ENCODE measurements around the gene CSNK1G2.
A peak's percentile ranks its signal among the peaks of the same experiment; 100 is the strongest.

CSNK1G2 gene

DNA sequence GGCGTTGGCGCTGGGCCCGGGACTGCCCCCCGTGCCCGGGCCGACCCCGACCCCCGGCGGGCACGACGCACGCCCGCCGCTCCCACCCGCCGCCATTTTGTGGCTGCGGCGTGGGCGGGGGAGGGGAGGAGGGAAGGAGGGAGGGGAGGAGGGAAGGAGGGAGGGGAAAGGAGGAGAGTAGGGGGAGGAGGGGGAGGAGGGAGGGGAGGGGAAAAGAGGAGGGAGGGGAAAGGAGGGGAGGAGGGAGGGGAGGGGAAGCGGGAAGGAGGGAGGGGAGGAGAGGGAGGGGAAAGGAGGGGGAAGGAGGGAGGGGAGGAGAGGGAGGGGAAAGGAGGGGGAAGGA lies 74.6 kb downstream of the CSNK1G2 start, which contains the start of gene BTBD2:
Gene BTBD2, minus strand, starts transcription at position 107 of the 343 bp plus-strand sequence. Its CDS starts 11 bp downstream, at position 96.
- H3K27ac ChIP-seq (ENCODE audit: low read depth, low read length) = peak within 1 kb of the TSS; percentile 62

DNA sequence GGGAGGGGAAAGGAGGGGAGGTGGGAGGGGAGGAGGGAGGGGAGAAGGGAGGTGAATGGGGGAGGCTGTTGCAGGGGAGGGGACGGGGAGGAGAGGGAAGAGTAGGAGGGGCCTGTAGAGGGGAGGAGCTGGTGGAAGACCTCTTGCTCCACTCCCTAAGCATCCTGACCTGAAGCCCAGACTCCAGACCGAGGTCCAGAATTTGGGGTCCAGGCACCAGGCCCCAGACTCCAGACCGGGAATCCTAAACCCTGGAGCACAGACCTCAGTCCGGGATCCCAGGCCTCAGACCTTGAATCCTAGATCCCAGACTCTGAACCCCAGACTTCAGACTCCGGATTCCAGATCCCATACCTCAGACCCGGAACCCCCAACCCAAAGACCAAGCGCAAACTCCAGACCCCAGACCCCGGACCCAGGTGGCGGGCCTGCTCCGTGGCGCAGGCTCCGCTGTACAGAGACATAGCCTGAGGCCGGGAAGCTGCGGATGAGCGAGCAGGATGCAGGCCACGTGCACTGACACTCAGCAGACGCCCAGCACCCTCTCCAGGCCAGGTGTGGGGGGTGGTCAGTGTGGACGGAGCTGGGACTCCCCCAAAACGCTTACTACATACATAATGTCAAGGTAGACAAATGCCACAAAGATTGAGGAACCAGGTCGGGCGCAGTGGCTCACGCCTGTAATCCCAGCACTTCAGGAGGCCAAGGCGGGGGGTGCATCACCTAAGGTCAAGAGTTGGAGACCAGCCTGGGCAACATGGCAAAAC lies 75.3 kb downstream of the CSNK1G2 start:
- Histone ChIP-seq H3K9ac (ENCODE audit: low read length) (no peak overlapping the region), H3K4me1 (ENCODE audit: control insufficient read depth, insufficient read depth, low read length) (no peaks in the 10 kb centered on the region), H3K27ac (ENCODE audit: low read depth, low read length) (peak overlapping the region; percentile 62), H3K27me3 (ENCODE audit: control insufficient read depth, insufficient read depth, low read length) (no peaks in the 10 kb centered on the region), H3K4me3 (ENCODE audit: low read length) (peak overlapping the region; percentile 52), H3K36me3 (ENCODE audit: control insufficient read depth, insufficient read depth, low read length) (no peaks in the 10 kb centered on the region)

More for the DNA sequence above, 74.6 kb downstream of the CSNK1G2 start, which contains the start of gene BTBD2:
- Histone ChIP-seq H3K36me3 (ENCODE audit: control insufficient read depth, insufficient read depth, low read length) (no peaks in the 10 kb centered on the region), H3K9ac (ENCODE audit: low read length) (no peak within 1 kb of the TSS), H3K4me1 (ENCODE audit: control insufficient read depth, insufficient read depth, low read length) (no peaks in the 10 kb centered on the region), H3K4me3 (ENCODE audit: low read length) (peak within 1 kb of the TSS; percentile 78), H3K27me3 (ENCODE audit: control insufficient read depth, insufficient read depth, low read length) (no peaks in the 10 kb centered on the region)

DNA sequence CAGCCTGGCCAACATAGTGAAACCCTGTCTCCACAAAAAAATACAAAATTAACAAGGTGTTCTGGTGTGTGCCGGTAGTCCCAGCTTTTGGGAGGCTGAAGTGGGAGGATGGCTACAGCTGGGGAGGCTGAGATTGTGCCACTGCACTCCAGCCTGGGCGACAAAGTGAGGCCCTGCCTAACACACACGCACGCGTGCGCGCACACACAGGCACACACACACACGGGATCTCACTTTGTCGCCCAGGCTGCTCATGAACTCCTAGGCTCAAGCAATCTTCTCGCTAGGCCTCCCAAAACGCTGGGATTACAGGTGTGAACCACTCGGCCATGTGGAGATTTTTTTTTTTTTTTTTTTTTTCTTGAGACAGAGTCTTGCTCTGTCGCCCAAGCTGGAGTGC lies 77.8 kb downstream of the CSNK1G2 start:
- Histone ChIP-seq H3K27me3 (ENCODE audit: control insufficient read depth, insufficient read depth, low read length) (no peaks in the 10 kb centered on the region), H3K4me3 (ENCODE audit: low read length) (no peak overlapping the region), H3K27ac (ENCODE audit: low read depth, low read length) (no peak overlapping the region), H3K9ac (ENCODE audit: low read length) (no peak overlapping the region), H3K36me3 (ENCODE audit: control insufficient read depth, insufficient read depth, low read length) (no peaks in the 10 kb centered on the region), H3K4me1 (ENCODE audit: control insufficient read depth, insufficient read depth, low read length) (no peaks in the 10 kb centered on the region)

DNA sequence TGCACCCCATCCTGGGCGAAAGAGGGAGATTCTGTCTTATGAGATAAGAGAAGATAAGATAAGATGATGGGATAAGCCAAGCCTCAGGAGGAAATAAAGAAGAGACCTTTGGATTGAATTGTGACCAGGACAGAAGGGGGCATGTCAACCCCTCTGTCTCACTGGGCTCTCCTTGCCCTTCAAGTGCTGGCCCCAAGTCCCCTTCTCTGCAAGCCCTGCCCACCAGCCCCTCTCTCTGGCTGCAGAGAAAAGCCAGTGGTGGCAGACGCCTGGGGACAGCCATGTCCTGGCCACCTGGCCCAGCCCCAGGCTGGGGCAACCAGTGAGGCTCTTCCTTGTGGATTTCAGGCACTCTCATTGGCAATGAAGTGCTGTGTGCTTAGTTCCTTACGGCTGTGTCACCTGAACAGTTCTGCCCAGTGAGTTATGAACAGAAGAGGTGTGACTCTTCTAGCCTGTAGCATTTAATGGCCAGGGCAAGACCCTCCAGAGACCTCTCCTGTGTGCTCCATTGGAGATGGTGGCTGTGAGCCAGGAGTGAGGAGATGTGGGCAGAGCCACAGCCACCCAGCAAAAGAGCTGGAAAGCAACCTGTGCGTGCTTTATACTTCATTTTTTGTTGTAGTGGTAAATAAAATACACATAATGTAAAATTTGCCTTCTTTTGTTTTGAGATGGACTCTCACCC lies 80.6 kb downstream of the CSNK1G2 start:
- no peaks in the 10 kb centered on the region for H3K36me3 ChIP-seq (ENCODE audit: control insufficient read depth, insufficient read depth, low read length)

DNA sequence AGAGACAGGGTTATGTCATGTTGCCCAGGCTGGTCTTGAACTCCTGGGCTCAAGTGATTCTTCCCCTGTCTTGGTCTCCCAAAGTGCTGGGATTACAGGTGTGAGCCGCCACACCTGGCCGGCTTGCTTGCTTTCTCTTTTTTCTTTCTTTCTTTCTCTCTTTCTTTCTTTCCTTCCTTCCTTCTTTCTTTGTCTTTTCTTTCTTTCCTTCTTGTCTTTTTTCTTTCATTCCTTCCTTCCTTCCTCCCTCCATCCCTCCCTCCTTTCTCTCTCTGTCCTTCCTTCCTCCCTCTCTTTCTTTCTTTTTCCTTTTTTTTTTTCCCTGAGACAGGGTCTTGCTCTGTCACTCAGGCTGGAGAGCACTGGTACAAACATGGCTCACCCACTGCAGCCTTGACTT lies 81.3 kb downstream of the CSNK1G2 start:
- no peaks in the 10 kb centered on the region for H3K4me1 ChIP-seq (ENCODE audit: control insufficient read depth, insufficient read depth, low read length)
- no peaks in the 10 kb centered on the region for H3K27me3 ChIP-seq (ENCODE audit: control insufficient read depth, insufficient read depth, low read length)
- H3K9ac ChIP-seq (ENCODE audit: low read length) = no peak overlapping the region
- no peaks in the 10 kb centered on the region for H3K36me3 ChIP-seq (ENCODE audit: control insufficient read depth, insufficient read depth, low read length)
- H3K4me3 ChIP-seq (ENCODE audit: low read length) = no peak overlapping the region
- H3K27ac ChIP-seq (ENCODE audit: low read depth, low read length) = no peak overlapping the region

More for the DNA sequence above, 80.6 kb downstream of the CSNK1G2 start:
- Histone ChIP-seq H3K4me3 (ENCODE audit: low read length) (no peak overlapping the region), H3K27ac (ENCODE audit: low read depth, low read length) (no peak overlapping the region), H3K27me3 (ENCODE audit: control insufficient read depth, insufficient read depth, low read length) (no peaks in the 10 kb centered on the region), H3K9ac (ENCODE audit: low read length) (no peak overlapping the region), H3K4me1 (ENCODE audit: control insufficient read depth, insufficient read depth, low read length) (no peaks in the 10 kb centered on the region)

DNA sequence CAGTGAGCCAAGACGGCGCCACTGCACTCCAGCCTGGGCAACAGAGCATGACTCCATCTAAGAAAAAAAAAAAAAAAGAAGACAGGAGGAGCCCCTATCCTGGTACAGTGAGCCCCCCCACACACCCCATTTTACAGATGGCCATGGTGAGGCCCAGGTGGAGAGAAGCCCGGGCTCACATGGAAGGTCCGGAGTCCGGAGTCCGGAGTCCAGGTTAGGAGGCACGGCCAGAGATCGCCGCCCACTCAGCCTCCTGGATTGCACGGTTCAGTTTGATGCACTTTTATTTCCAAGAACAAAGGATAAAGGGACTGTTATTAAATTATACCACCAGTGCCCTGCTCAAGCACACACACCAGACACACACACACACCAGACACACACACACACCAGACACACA lies 85.8 kb downstream of the CSNK1G2 start:
- H3K9ac ChIP-seq (ENCODE audit: low read length) = no peak overlapping the region
- H3K4me3 ChIP-seq (ENCODE audit: low read length) = no peak overlapping the region
- no peaks in the 10 kb centered on the region for H3K36me3 ChIP-seq (ENCODE audit: control insufficient read depth, insufficient read depth, low read length)
- no peak overlapping the region for H3K27ac ChIP-seq (ENCODE audit: low read depth, low read length)
- H3K27me3 ChIP-seq (ENCODE audit: control insufficient read depth, insufficient read depth, low read length) = no peaks in the 10 kb centered on the region
- peaks cover 1% of the 10 kb centered on the region for H3K4me1 ChIP-seq (ENCODE audit: control insufficient read depth, insufficient read depth, low read length)

DNA sequence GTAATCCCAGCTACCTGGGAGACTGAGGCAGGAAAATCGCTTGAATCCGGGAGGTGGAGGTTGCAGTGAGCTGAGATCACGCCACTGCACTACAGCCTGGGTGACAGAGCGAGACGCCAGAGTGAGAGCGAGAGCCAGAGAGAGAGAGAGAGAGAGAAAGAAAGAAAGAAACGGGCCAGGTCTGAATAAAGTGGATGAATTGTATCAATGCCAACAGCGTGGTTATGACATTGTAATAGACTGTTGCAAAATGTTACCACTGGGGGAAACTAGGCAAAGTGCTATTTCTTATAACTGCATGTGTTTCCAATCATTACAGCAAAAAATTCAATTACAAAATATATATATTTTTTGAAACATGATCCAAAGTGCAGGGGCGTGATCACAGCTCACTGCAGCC lies 86.4 kb downstream of the CSNK1G2 start:
- Histone ChIP-seq H3K4me3 (ENCODE audit: low read length) (no peak overlapping the region), H3K27me3 (ENCODE audit: control insufficient read depth, insufficient read depth, low read length) (no peaks in the 10 kb centered on the region), H3K9ac (ENCODE audit: low read length) (no peak overlapping the region), H3K27ac (ENCODE audit: low read depth, low read length) (no peak overlapping the region), H3K36me3 (ENCODE audit: control insufficient read depth, insufficient read depth, low read length) (no peaks in the 10 kb centered on the region), H3K4me1 (ENCODE audit: control insufficient read depth, insufficient read depth, low read length) (peaks cover 5% of the 10 kb centered on the region)

Data from rectal smooth muscle tissue (tissue), 1 donor.